Measurements from ENCODE around the gene PERM1. TPM values are rescaled to one million over a fixed set of nuclear protein-coding genes. Genes with fewer than 3 reads are reported as not detected.
A peak's percentile ranks its signal among the peaks of the same experiment; 100 is the strongest.

The PERM1 gene
- total and polyA plus RNA-seq, 4 donors = under 0.01 to 0.06 TPM; not detected in 2

DNA sequence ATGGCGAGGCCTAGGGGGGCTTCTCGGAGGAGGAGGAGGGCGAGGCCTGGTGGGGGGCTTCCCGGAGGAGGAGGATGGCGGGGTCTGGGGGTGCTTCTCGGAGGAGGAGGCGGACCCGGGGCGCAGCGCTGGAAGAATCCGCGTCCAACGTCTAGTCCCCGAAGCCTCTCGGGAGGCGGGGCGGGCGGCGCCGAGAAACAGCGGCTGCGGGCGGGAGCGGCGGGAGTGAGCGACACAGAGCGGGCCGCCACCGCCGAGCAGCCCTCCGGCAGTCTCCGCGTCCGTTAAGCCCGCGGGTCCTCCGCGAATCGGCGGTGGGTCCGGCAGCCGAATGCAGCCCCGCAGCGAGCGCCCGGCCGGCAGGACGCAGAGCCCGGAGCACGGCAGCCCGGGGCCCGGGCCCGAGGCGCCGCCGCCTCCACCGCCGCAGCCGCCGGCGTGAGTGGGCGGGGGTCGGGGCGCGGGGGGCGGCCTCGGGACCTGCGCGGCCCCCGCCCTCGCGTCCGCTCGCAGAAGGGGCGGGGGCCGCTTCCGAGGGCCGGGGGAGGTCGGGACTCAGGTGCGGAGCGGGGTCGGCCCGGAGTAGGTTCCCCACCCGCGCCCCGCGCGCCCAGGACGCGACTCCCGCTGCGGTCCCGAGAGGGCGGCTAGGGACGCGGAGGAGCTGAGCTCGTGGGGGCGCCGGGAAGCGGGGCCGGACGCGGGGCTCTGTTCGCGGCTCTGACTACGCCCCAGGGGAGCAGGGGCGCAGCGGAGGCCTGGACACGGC lies 21.3 kb downstream of the PERM1 start, which contains the start of gene KLHL17:
KLHL17 (plus strand) TSS at position 222 of the 769 bp plus-strand sequence; CDS start at position 332, 110 bp downstream.
- DNase-seq (ENCODE audit: low spot score) = peak; percentile 85
- no peaks in the 10 kb centered on the region for H3K9me3 ChIP-seq (ENCODE audit: control insufficient read depth in 4 of 4, low read length in 3 of 4)
- WGBS = 1% methylated on average over 109 of the region's 109 CpGs
- no peaks in the 10 kb centered on the region for H3K27me3 ChIP-seq (ENCODE audit: control insufficient read depth in 4 of 4, insufficient read depth in 4 of 4, low read length in 3 of 4)
- H3K4me1 ChIP-seq (ENCODE audit: control insufficient read depth in 4 of 4, insufficient read depth in 4 of 4, low read length in 3 of 4) = peaks cover 13 to 33% (median 20%) of the 10 kb centered on the region in 4 donors
- H3K36me3 ChIP-seq (ENCODE audit: control insufficient read depth in 4 of 4, insufficient read depth in 3 of 4, low read depth in 1 of 4, low read length in 3 of 4) = peaks cover 7 to 11% (median 10%) of the 10 kb centered on the region in 4 donors
- TF ChIP-seq TAF1 (conservative IDR thresholded peaks at IDR 0.05) = no peak
- TF ChIP-seq GABPA (IDR thresholded peaks at IDR 0.05 in 1 of 2, conservative IDR thresholded peaks at IDR 0.05 in 1 of 2) = peak in 1 of 2 donors; percentile 27
- TF ChIP-seq, protein P1, sequence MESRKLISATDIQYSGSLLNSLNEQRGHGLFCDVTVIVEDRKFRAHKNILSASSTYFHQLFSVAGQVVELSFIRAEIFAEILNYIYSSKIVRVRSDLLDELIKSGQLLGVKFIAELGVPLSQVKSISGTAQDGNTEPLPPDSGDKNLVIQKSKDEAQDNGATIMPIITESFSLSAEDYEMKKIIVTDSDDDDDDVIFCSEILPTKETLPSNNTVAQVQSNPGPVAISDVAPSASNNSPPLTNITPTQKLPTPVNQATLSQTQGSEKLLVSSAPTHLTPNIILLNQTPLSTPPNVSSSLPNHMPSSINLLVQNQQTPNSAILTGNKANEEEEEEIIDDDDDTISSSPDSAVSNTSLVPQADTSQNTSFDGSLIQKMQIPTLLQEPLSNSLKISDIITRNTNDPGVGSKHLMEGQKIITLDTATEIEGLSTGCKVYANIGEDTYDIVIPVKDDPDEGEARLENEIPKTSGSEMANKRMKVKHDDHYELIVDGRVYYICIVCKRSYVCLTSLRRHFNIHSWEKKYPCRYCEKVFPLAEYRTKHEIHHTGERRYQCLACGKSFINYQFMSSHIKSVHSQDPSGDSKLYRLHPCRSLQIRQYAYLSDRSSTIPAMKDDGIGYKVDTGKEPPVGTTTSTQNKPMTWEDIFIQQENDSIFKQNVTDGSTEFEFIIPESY (IDR thresholded peaks at IDR 0.05) = no peak
- H3K4me3 ChIP-seq (ENCODE audit: low read depth in 1 of 3, low read length in 3 of 3) = peak within 1 kb of the TSS in 2 of 3 donors; percentile 51 to 94
- H3K27ac ChIP-seq (ENCODE audit: low read depth in 1 of 2, low read length in 2 of 2) = no peak within 1 kb of the TSS
- H3K9ac ChIP-seq (ENCODE audit: low read depth in 1 of 2, low read length in 2 of 2) = no peak within 1 kb of the TSS

DNA sequence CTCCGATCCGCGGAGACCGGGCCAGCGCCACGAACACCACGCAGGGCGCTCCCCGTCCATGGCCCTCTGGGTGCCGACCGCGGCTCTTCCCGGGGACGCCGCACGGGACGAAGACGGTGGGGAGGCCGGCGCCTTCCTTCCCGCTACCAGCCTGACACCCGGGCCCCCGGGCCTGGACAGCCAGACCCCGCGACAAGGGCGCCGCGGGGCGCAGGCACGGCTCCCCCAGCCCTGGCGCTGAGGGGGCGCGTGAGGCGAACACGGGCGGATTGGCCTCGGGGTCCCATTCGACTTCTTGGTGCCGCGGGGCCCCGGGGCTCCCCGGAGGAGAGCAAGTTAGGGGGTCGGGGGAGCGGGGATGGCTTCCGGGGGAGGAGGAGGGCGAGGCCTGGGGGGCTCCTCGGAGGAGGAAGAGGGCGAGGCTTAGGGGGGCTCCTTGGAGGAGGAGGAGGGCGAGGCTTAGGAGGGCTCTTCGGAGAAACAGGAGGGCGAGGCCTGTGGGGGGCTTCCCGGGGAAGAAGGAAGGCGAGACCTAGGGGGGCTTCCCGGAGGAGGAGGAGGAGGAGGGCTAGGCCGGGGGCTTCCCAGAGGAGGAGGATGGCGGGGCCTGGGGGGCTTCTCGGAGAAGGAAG lies 22.0 kb downstream of the PERM1 start:
- H3K9me3 ChIP-seq (ENCODE audit: control insufficient read depth in 4 of 4, low read length in 3 of 4) = no peaks in the 10 kb centered on the region
- no peak overlapping the region for H3K9ac ChIP-seq (ENCODE audit: low read depth in 1 of 2, low read length in 2 of 2)
- no peaks in the 10 kb centered on the region for H3K27me3 ChIP-seq (ENCODE audit: control insufficient read depth in 4 of 4, insufficient read depth in 4 of 4, low read length in 3 of 4)
- no peak for DNase-seq (ENCODE audit: low spot score)
- TF ChIP-seq NR2F2 (IDR thresholded peaks at IDR 0.05) = no peak
- TF ChIP-seq, protein P1 (IDR thresholded peaks at IDR 0.05) = no peak
- H3K27ac ChIP-seq (ENCODE audit: low read depth in 1 of 2, low read length in 2 of 2) = no peak overlapping the region
- H3K4me1 ChIP-seq (ENCODE audit: control insufficient read depth in 4 of 4, insufficient read depth in 4 of 4, low read length in 3 of 4) = peaks cover 13 to 33% (median 20%) of the 10 kb centered on the region in 4 donors
- H3K36me3 ChIP-seq (ENCODE audit: control insufficient read depth in 4 of 4, insufficient read depth in 3 of 4, low read depth in 1 of 4, low read length in 3 of 4) = peaks cover 8 to 18% (median 13%) of the 10 kb centered on the region in 4 donors
- peak overlapping the region in 2 of 3 donors; percentile 45 to 94 for H3K4me3 ChIP-seq (ENCODE audit: low read depth in 1 of 3, low read length in 3 of 3)
- 32% methylated on average over 57 of the region's 57 CpGs for WGBS

DNA sequence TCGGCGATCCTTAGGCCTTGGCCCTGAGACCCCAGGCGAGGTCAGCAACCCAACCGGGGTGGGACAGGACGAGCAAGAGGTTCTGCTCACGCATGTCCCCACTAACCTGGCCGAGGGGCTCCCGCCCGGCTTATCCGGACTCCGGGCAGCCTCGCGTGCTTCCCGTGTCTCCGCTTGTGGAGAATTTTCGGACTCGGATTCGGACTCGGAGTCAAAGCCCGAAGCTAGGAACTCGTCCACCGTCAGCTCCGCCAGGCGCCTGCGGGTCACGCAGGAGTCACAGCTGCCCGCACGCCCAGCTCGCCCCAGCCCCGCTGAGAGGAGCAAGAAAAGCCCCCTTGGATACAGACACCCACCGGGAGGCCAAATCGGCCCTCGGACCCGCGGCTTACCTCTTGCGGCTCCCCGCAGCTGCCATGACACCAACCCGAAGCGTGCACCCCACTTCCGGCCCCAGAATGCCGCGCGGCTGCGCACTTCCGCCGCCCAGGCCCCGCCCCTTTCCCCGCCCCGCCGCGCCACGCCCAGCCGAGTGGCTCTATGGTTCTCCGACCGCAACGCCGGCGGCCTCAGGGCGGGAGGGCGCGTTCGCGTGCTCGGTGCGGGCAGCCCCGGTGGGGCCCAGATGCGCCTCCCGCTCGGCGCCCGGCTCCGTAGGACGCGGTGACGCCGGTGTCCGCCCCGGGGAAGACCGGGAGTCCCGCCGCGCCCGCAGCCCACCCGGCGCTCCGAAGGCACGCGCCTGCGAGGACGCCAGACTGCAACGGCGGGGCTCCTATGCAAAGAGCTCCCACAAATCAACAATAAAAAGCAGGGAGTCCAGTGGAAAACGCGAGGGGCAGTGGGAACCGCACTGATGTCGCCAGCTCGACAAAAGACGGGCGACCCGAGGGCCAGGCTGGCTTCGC lies 22.8 kb downstream of the PERM1 start, which contains the start of gene NOC2L:
NOC2L (minus strand) TSS at position 434 of the 908 bp plus-strand sequence; CDS start at position 418, 16 bp downstream.
- no peaks in the 10 kb centered on the region for H3K9me3 ChIP-seq (ENCODE audit: control insufficient read depth in 4 of 4, low read length in 3 of 4)
- DNase-seq (ENCODE audit: low spot score) = peak; percentile 99
- peaks cover 13 to 33% (median 20%) of the 10 kb centered on the region in 4 donors for H3K4me1 ChIP-seq (ENCODE audit: control insufficient read depth in 4 of 4, insufficient read depth in 4 of 4, low read length in 3 of 4)
- H3K36me3 ChIP-seq (ENCODE audit: control insufficient read depth in 4 of 4, insufficient read depth in 3 of 4, low read depth in 1 of 4, low read length in 3 of 4) = peaks cover 8 to 26% (median 14%) of the 10 kb centered on the region in 4 donors
- WGBS = 7% methylated on average over 101 of the region's 101 CpGs
- H3K9ac ChIP-seq (ENCODE audit: low read depth in 1 of 2, low read length in 2 of 2) = peak within 1 kb of the TSS; percentile 56 to 75
- peak within 1 kb of the TSS; percentile 93 to 99 (median 94) for H3K4me3 ChIP-seq (ENCODE audit: low read depth in 1 of 3, low read length in 3 of 3)
- no peaks in the 10 kb centered on the region for H3K27me3 ChIP-seq (ENCODE audit: control insufficient read depth in 4 of 4, insufficient read depth in 4 of 4, low read length in 3 of 4)
- peak within 1 kb of the TSS; percentile 62 to 71 for H3K27ac ChIP-seq (ENCODE audit: low read depth in 1 of 2, low read length in 2 of 2)
- TF ChIP-seq, protein P2, sequence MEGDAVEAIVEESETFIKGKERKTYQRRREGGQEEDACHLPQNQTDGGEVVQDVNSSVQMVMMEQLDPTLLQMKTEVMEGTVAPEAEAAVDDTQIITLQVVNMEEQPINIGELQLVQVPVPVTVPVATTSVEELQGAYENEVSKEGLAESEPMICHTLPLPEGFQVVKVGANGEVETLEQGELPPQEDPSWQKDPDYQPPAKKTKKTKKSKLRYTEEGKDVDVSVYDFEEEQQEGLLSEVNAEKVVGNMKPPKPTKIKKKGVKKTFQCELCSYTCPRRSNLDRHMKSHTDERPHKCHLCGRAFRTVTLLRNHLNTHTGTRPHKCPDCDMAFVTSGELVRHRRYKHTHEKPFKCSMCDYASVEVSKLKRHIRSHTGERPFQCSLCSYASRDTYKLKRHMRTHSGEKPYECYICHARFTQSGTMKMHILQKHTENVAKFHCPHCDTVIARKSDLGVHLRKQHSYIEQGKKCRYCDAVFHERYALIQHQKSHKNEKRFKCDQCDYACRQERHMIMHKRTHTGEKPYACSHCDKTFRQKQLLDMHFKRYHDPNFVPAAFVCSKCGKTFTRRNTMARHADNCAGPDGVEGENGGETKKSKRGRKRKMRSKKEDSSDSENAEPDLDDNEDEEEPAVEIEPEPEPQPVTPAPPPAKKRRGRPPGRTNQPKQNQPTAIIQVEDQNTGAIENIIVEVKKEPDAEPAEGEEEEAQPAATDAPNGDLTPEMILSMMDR (IDR thresholded peaks at IDR 0.05; ENCODE audit: low read depth, low read length, missing input control) = no peak
- peak; percentile 96 for TF ChIP-seq YY1 (IDR thresholded peaks at IDR 0.05)
- TF ChIP-seq EGR1 (IDR thresholded peaks at IDR 0.05; ENCODE audit: low read depth in 2 of 2) = no peak
- TF ChIP-seq TAF1 (conservative IDR thresholded peaks at IDR 0.05) = no peak
- no peak for TF ChIP-seq HNF4G (IDR thresholded peaks at IDR 0.05)
- TF ChIP-seq, protein P1 (IDR thresholded peaks at IDR 0.05) = no peak
- TF ChIP-seq, protein P3, sequence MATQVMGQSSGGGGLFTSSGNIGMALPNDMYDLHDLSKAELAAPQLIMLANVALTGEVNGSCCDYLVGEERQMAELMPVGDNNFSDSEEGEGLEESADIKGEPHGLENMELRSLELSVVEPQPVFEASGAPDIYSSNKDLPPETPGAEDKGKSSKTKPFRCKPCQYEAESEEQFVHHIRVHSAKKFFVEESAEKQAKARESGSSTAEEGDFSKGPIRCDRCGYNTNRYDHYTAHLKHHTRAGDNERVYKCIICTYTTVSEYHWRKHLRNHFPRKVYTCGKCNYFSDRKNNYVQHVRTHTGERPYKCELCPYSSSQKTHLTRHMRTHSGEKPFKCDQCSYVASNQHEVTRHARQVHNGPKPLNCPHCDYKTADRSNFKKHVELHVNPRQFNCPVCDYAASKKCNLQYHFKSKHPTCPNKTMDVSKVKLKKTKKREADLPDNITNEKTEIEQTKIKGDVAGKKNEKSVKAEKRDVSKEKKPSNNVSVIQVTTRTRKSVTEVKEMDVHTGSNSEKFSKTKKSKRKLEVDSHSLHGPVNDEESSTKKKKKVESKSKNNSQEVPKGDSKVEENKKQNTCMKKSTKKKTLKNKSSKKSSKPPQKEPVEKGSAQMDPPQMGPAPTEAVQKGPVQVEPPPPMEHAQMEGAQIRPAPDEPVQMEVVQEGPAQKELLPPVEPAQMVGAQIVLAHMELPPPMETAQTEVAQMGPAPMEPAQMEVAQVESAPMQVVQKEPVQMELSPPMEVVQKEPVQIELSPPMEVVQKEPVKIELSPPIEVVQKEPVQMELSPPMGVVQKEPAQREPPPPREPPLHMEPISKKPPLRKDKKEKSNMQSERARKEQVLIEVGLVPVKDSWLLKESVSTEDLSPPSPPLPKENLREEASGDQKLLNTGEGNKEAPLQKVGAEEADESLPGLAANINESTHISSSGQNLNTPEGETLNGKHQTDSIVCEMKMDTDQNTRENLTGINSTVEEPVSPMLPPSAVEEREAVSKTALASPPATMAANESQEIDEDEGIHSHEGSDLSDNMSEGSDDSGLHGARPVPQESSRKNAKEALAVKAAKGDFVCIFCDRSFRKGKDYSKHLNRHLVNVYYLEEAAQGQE (IDR thresholded peaks at IDR 0.05) = no peak

Measured in liver (tissue), 9 donors.